ENCODE measurements around the gene RGS1.

DNA sequence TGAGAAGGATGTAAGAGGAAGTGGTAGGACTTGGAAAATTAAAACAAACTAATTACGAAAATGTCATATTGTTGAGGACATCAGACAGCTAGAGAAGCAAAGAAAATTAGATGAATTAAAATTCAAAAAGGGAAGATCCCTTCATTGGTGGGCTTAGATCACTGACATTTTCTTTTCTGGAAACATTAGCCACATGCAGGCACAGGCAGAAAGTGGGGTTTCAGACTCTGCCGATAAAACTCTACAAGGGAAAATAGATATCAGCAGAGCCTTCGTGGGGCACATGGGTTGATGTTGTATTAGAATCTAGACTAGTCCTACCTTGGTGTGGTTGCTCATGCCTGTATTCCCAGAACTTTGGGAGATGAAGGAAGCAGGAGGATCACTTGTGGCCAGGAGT, 12.4 kb upstream of the RGS1 start:
- TF ChIP-seq, protein P1, sequence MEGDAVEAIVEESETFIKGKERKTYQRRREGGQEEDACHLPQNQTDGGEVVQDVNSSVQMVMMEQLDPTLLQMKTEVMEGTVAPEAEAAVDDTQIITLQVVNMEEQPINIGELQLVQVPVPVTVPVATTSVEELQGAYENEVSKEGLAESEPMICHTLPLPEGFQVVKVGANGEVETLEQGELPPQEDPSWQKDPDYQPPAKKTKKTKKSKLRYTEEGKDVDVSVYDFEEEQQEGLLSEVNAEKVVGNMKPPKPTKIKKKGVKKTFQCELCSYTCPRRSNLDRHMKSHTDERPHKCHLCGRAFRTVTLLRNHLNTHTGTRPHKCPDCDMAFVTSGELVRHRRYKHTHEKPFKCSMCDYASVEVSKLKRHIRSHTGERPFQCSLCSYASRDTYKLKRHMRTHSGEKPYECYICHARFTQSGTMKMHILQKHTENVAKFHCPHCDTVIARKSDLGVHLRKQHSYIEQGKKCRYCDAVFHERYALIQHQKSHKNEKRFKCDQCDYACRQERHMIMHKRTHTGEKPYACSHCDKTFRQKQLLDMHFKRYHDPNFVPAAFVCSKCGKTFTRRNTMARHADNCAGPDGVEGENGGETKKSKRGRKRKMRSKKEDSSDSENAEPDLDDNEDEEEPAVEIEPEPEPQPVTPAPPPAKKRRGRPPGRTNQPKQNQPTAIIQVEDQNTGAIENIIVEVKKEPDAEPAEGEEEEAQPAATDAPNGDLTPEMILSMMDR (IDR thresholded peaks at IDR 0.05), result no peak
- TF ChIP-seq EP300 (IDR thresholded peaks at IDR 0.05), result no peak
